GM18907 (cell line): ENCODE measurements around the gene RFX1.
"Not testable (repeated sequence)": the region's sequence is repeated elsewhere in the genome, so short reads cannot be mapped to it uniquely, and the experiment has no call there.

Experiments
- ATAC-seq: cut with Tn5 transposase; IDR thresholded peaks from one replicate; pipeline ENCODE4 v1.9.1; 2021; ENCODE audit warnings: mild to moderate bottlenecking, moderate library complexity; ENCODE audit not compliant: unreplicated experiment

The RFX1 gene

DNA sequence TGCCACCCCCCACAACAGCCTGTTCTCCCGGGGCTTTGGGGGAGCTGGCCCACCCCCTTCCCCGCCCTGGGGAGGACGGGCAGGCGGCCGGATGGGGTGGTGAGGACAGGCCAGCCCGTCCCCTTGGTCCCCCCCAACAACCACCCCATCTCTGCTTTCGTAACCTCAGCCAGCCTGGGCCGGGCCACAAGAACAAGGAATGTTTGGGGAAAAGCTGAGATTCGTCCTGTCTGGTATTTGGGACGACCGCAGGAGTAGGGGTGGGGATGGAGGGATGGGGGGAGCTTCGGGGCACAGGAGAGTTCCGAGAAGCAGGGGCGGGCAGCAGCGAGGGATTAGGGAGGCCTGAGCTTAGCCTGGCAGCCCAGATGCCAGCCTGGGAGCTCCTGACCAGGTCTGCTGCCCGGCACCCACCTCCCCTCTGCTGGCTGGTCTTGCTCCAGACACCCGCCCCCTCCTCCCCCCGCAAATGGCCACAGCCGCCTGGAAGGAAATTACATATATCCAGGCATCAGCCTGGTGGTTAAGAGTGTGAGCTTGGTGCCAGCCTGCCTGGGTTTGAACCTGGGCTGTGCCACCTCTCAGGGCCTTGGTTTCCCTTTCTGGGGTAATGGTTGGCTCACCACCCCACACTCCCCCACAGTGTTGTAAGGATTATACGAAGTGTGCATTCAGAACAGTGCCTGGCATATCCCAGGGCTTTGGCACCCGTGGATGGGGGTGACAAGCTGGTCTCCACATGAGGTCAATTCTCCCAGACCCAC, 67.6 kb downstream of the RFX1 start, which contains the start of gene PODNL1:
TSS of gene PODNL1 (minus strand) at position 117 of the 764 bp plus-strand sequence. CDS start 236 bp downstream, outside the sequence.
- ATAC-seq: no peak

GRCh38 chr19:13937479-13938300, 68.4 kb downstream of the RFX1 start:
- ATAC-seq: no peak

GRCh38 chr19:13935765-13936510, 70.2 kb downstream of the RFX1 start:
- ATAC-seq: no peak

- ATAC-seq: no peak
Observed at GRCh38 chr19:13934785-13935109, 71.4 kb downstream of the RFX1 start.

DNA sequence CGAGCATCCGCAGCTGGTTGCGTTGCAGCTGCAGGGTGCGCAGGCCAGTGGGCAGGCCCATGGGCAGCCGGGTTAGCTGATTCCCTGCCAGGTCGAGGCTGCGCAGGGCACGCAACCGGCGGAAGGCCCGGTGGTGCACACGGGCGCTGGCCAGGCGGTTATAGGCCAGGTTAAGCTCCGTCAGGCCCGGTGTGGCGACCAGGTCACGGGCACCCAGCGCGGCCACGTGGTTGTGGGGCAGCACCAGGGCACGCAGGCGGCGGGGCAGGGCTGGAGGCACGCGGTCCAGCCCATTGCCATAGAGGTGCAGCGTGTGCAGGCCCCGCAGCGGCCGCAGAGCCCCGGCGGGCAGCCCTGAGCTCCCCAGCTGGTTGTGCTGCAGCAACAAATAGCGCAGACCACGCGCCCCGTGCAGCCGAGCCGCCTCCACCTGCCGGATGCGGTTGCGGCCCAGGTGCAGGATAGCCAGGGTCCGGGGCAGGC, 73.2 kb downstream of the RFX1 start:
- ATAC-seq: no peak

DNA sequence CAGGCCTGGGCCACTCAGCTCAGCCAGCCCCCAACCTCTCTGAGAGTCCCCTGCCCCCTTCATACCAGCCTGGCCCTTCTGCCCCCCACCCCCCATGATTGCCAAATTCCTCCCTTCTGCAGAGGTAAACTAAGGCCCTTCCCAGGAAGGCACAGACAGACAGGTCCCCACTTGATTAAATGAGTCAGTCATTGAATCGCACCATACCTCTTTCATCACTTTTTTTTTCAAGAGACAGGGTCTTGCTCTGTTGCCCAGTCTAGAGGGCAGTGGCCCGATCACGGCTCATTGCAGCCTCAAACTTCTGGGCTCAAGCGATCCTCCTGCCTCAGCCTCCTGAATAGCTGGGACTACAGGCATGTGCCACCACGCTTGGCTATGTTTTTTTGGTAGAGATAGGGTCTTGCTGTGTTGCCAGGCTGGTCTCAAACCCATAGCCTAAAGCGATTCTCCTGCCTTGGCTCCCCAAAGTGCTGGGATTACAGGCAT, 73.9 kb downstream of the RFX1 start:
- ATAC-seq: no peak

DNA sequence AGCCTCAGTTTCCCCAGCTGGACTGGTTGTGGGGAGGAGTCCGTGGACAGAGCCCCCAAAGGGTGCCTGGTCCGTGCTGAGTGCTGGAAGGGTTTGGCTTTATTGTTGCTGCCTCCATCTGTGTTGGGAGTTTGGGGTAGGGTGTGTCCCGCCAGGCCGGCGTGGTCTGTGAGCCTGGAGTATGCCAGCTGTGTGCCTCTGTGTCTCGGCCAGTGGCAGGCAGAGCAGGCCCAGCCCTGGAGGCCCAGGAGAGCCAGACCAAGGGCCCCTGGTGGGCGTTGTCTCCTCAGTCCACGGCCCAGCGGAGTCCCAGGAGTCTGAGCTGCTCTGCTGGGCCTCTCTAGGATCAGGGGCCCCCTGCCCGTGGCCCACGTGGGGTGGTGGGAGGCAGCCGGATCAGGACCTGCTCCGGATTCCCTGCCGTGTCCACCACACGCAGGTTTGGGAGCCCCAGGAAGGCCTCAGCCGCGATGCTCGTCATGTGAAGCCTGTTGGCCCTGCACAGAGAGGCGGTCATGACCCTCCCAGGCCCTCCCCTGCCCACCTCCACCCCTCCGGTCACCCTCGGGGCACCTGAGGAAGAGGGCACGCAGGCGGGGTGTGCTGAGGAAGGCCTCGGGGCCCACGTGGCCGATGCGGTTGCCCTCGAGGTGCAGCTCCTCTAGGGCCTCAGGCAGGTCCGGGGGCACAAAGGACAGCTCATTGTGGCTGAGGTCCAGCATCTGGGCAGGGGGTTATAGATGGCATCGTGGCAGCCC, 74.5 kb downstream of the RFX1 start:
- no peak for ATAC-seq

DNA sequence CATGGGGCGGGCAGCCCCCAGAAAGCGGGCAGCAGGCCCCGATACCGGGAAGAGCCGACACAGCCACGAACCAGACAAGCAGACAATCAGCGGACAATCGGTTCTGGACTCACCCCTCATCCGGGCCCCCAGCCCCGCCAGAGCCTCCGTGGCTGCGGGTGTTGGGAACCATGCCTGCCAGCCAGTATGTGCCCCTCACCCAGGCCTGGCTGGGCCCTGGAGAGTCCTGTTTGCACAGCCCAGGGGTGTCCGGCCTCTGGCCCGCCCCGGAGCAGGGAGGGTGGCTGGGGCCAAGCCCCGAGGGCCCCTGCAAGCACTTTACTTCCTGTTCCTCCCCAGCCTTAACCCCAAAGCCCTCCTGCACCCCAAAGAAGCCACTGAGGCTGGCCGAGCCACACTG, 75.7 kb downstream of the RFX1 start:
- no peak for ATAC-seq

DNA sequence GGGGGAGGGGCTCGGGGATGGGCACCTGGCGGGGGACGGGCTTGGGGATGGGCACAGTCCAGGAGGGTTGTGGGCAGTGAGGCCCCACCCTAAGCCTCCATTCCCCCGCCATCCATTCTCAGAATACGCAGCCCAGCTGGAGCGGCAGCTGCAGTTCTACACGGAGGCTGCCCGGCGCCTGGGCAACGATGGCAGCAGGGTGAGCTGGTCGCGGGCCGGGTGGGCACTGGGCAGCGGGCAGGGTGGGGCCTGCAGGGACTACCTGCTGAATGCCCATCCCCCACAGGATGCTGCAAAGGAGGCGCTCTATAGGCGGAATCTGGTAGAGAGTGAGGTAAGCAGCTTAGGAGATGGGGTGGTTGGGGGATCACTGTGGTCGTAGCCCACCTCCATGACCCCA, 76.2 kb downstream of the RFX1 start:
- ATAC-seq: no peak

DNA sequence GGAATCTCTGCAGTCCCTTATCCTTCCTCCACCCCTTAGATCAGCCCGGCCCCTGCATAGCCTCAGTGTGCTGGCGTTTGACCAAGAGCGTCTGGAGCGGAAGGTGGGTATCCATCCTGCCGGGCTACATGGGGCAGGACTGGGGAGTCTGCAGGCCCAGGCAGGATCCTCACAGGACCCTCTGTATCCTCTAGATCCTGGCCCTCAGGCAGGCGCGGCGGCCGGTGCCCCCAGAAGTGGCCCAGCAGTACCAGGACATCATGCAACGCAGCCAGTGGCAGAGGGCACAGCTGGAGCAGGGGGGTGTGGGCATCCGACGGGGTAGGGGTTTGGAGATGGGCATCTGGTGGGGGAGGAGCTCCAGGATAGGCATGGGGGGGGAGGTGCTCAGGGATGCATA, 76.8 kb downstream of the RFX1 start:
- ATAC-seq: no peak

GRCh38 chr19:13926715-13927114, 79.4 kb downstream of the RFX1 start:
- no peak for ATAC-seq

DNA sequence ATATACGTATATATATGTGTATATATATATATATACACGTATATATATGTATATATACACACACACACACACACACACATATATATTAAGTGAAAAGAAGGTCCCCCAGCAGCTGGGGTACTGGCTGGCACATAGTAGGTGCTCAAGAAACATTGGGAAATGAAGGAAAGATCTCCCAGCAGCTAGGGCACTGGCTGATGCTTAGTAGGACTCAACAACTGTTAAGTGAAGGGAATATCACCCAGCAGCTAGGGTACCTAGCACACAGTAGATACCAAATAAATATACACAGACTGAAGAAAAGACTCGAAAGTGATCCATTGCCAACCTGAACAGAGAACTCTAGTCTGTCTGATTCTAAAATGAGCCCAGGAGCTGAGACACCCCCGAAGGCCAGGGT, 80.1 kb downstream of the RFX1 start:
- ATAC-seq: no peak

GRCh38 chr19:13923194-13923987, 82.7 kb downstream of the RFX1 start:
- no peak for ATAC-seq

GRCh38 chr19:13922118-13922517, 84.0 kb downstream of the RFX1 start:
- not testable (repeated sequence) for ATAC-seq

DNA sequence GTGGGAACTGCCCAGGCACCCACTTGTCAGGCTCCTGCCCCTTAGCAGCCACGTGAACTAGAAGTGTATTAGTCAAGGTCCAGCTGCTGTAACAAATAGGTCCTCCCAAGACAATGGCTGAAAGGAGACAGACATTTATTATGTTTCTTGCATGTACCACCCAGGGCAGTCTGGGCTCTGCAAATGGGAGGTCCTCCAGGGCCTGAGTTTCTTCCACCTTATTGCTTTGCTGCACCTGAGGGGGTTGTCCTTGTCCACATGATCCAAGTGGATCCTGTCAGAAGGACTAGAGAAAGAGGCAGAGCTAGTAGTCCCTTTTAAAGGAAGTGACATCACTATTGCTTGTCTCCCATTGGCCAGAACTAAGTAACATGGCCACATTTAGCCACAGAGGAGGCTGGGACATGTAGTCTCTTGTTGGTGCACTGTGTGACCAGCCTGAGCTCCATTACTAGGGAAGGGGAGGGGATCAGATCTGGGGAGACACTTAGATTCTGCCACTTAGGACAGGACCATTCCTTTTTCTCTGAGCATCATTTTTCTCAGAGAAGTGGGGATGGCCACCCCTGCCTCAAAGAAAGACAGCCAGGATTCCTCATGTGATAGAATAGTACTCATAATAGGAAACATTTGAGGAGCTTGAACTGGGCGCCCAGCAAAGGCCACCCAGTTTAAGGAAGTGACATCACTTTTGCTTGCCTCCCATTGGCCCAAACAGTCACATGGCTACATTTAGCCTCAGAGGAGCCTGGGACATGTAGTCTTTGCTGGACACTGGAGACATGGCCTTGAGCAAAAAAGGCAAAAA, 85.0 kb downstream of the RFX1 start:
- ATAC-seq: no peak

GRCh38 chr19:13920524-13920923, 85.6 kb downstream of the RFX1 start:
- no peak for ATAC-seq

DNA sequence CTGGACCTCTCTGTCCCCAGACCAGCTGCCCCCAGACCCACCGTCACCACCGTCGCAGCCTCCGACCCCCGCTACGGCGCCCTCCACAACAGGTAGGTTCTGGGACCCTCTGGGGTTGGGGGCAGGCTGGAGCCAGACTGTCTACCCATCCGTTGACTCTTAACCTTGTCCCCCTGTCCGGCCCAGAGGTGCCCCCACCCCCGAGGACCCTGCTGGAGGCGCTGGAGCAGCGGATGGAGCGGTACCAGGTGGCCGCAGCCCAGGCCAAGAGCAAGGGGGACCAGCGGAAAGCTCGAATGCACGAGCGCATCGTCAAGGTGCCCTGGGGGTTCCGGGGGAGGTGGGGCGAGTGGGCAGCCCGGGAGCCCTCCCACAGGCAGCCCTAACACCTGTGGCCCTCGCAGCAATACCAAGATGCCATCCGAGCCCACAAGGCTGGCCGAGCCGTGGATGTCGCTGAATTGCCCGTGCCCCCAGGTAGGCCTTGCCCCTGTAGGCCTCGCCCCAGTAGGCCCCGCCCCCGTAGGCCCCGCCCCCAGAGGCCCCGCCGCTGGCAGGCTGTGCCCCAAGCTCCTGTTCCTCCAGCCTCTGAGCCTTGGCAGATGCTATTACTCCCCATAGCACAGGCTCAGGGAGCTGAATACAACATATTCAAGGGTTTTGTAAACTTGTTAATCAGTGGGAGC, 87.3 kb downstream of the RFX1 start:
- ATAC-seq: no peak

- no peak for ATAC-seq
Observed at GRCh38 chr19:13917888-13918406, 88.2 kb downstream of the RFX1 start.
